Neutrophil (primary cell): ENCODE measurements around the gene AMPD3.
A peak's percentile ranks its signal among the peaks of the same experiment; 100 is the strongest.

Source experiments
- H3K27ac ChIP-seq: fragments of 200-600 bp; sonication (generic); 2 replicates; pipeline ENCODE4 v1.5.1; 2016; ENCODE audit warnings: mild to moderate bottlenecking, moderate library complexity
- H3K27me3 ChIP-seq: fragments of 200-600 bp; sonication (generic); 2 replicates; pipeline ENCODE4 v1.6.0; 2016; ENCODE audit warnings: mild to moderate bottlenecking
- H3K36me3 ChIP-seq: fragments of 200-600 bp; sonication (generic); 2 replicates; pipeline ENCODE4 v1.5.1; 2017
- H3K4me1 ChIP-seq, 2 experiments: fragments of 200-600 bp in 1 of 2; sonication (generic) in 1 of 2; 1 replicate in 1 of 2; 2 replicates in 1 of 2; pipeline versions ENCODE4 v1.5.1 to v1.6.1; 2013 to 2016; ENCODE audit warnings: low read depth in 1 of 2, low read length in 1 of 2, mild to moderate bottlenecking in 1 of 2, moderate library complexity in 1 of 2; ENCODE audit not compliant: control insufficient read depth in 1 of 2, insufficient read depth in 1 of 2
- H3K4me3 ChIP-seq, 2 experiments: fragments of 200-600 bp in 1 of 2; sonication (generic) in 1 of 2; 1 replicate in 1 of 2; 2 replicates in 1 of 2; pipeline ENCODE4 v1.5.1; 2013 to 2016; ENCODE audit warnings: low read depth in 1 of 2, low read length in 1 of 2, mild to moderate bottlenecking in 1 of 2, moderate library complexity in 1 of 2
- H3K9me3 ChIP-seq: fragments of 200-600 bp; sonication (generic); 2 replicates; pipeline ENCODE4 v1.5.1; 2016
- CTCF ChIP-seq: fragments of 200-600 bp; sonication (generic); IDR thresholded peaks from 2 replicates; pipeline ENCODE4 v1.5.1; 2016; ENCODE audit warnings: antibody characterized with exemption

The AMPD3 gene

GRCh38 chr11:10499874-10500601 is 45.0 kb downstream of the AMPD3 start:
- Histone ChIP-seq H3K9me3 (no peaks in the 10 kb centered on the region), H3K27me3 (no peaks in the 10 kb centered on the region), H3K4me3 (no peak overlapping the region), H3K27ac (no peak overlapping the region), H3K36me3 (peaks cover 68% of the 10 kb centered on the region), H3K4me1 (peaks cover 46 to 51% of the 10 kb centered on the region in 2 experiments)
- TF ChIP-seq CTCF = no peak

- Histone ChIP-seq H3K27ac (no peak overlapping the region), H3K9me3 (no peaks in the 10 kb centered on the region), H3K27me3 (no peaks in the 10 kb centered on the region), H3K36me3 (peaks cover 58% of the 10 kb centered on the region), H3K4me1 (peaks cover 55 to 61% of the 10 kb centered on the region in 2 experiments), H3K4me3 (no peak overlapping the region)
- TF ChIP-seq CTCF = no peak
Measured at GRCh38 chr11:10500757-10501684, 46.0 kb downstream of the AMPD3 start.

- TF ChIP-seq CTCF = no peak
Measured at GRCh38 chr11:10502065-10502680, 47.1 kb downstream of the AMPD3 start.

GRCh38 chr11:10502770-10503169 is 47.7 kb downstream of the AMPD3 start:
- Histone ChIP-seq H3K9me3 (no peaks in the 10 kb centered on the region), H3K27ac (no peak overlapping the region), H3K36me3 (peaks cover 40% of the 10 kb centered on the region), H3K27me3 (no peaks in the 10 kb centered on the region), H3K4me3 (peak overlapping the region; percentile 36 to 56), H3K4me1 (peaks cover 66 to 67% of the 10 kb centered on the region in 2 experiments)
- no peak for TF ChIP-seq CTCF

More at GRCh38 chr11:10502065-10502680, 47.1 kb downstream of the AMPD3 start:
- no peaks in the 10 kb centered on the region for H3K27me3 ChIP-seq
- H3K27ac ChIP-seq = no peak overlapping the region
- H3K4me1 ChIP-seq = peaks cover 66 to 67% of the 10 kb centered on the region in 2 experiments
- peaks cover 46% of the 10 kb centered on the region for H3K36me3 ChIP-seq
- H3K9me3 ChIP-seq = no peaks in the 10 kb centered on the region
- peak overlapping the region; percentile 36 to 56 for H3K4me3 ChIP-seq

GRCh38 chr11:10503221-10503620 is 48.2 kb downstream of the AMPD3 start:
- Histone ChIP-seq H3K27ac (no peak overlapping the region), H3K36me3 (peaks cover 36% of the 10 kb centered on the region), H3K4me1 (peaks cover 66 to 67% of the 10 kb centered on the region in 2 experiments)

More at GRCh38 chr11:10503221-10503620, 48.2 kb downstream of the AMPD3 start:
- TF ChIP-seq CTCF = no peak
- no peaks in the 10 kb centered on the region for H3K27me3 ChIP-seq
- H3K4me3 ChIP-seq = peak overlapping the region; percentile 36 to 56
- H3K9me3 ChIP-seq = no peaks in the 10 kb centered on the region
